Activated T-cell treated with anti-CD3 and anti-CD28 coated beads for 48 hours (primary cell): ENCODE results near the gene PLAAT4.
"Not testable (repeated sequence)": the region's sequence is repeated elsewhere in the genome, so short reads cannot be mapped to it uniquely, and the experiment has no call there.

ENCODE experiments used
- DNase-seq: peaks from one replicate; pipeline ENCODE4 v3.0.0-alpha.2; 2020; ENCODE audit warnings: low read depth

Gene PLAAT4

GRCh38 chr11:63573881-63574855, 37.6 kb downstream of the PLAAT4 start:
- DNase-seq: no peak

GRCh38 chr11:63574856-63575602, 38.4 kb downstream of the PLAAT4 start:
- DNase-seq: no peak

GRCh38 chr11:63578882-63579281, 42.3 kb downstream of the PLAAT4 start:
- not testable (repeated sequence) for DNase-seq

GRCh38 chr11:63581224-63581623, 44.6 kb downstream of the PLAAT4 start:
- DNase-seq: not testable (repeated sequence)

- DNase-seq: no peak
These were observed 46.7 kb downstream of the PLAAT4 start for GRCh38 chr11:63583357-63583677.

- no peak for DNase-seq
These were observed 50.0 kb downstream of the PLAAT4 start for GRCh38 chr11:63586451-63587166.

- no peak for DNase-seq
These were observed 52.4 kb downstream of the PLAAT4 start for GRCh38 chr11:63589000-63589399.

- no peak for DNase-seq
These were observed 53.6 kb downstream of the PLAAT4 start for GRCh38 chr11:63590024-63590788.

- no peak for DNase-seq
These were observed 56.4 kb downstream of the PLAAT4 start for GRCh38 chr11:63592975-63593395.

- no peak for DNase-seq
These were observed 58.7 kb downstream of the PLAAT4 start for GRCh38 chr11:63595296-63595695.
